GM19043 (cell line): ENCODE data around the gene RGS2.

Experiments
- ATAC-seq: cut with Tn5 transposase; IDR thresholded peaks from one replicate; pipeline ENCODE4 v1.9.1; 2021; ENCODE audit warnings: low read depth; ENCODE audit not compliant: unreplicated experiment

Gene RGS2

GRCh38 chr1:192808518-192809306, at the start of gene RGS2:
TSS of gene RGS2 (plus strand) at chr1:192809039. CDS start at chr1:192809072, 33 bp downstream.
- peak; percentile 83 for ATAC-seq

GRCh38 chr1:192759104-192759503, 49.7 kb upstream of the RGS2 start:
- ATAC-seq = no peak

DNA sequence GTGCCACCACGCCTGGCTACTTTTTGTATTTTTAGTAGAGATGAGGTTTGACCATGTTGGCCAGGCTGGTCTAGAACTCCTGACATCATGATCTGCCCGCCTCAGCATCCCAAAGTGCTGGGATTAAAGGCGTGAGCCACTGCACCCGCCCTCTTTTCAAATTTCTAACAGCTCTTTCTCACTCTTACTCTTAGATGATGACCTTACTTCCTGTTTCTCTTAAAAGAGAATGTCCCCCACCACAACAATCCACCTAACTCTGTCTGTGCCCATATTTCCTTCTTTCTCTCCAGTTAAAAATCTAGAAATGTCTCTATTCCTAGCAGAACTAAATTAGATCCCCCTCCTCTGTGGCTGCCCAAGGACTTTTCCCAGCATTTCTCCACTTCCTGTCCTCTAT, 46.6 kb upstream of the RGS2 start:
- no peak for ATAC-seq

DNA sequence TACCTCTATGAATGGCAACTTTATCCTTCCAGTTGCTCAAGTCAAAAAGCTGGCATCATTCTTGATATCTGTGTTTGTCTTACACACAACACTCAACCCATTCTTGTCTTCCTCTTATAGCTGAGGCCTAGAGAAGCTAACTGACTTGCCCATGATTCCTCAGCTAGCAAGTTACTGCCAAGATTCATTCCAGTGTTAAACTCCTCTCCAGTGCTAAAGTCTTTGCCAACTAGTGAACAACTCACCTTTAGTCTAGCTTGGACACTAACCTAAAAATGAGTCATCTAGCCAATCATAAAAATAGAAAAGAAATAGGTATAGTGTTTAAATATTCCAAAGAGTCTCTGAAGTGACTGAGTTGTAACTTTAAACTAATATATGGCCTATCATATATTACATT, 45.6 kb upstream of the RGS2 start:
- ATAC-seq = no peak

- no peak for ATAC-seq
These were observed 45.1 kb upstream of the RGS2 start for GRCh38 chr1:192763756-192764155.

- no peak for ATAC-seq
These were observed 44.2 kb upstream of the RGS2 start for GRCh38 chr1:192764675-192765074.

DNA sequence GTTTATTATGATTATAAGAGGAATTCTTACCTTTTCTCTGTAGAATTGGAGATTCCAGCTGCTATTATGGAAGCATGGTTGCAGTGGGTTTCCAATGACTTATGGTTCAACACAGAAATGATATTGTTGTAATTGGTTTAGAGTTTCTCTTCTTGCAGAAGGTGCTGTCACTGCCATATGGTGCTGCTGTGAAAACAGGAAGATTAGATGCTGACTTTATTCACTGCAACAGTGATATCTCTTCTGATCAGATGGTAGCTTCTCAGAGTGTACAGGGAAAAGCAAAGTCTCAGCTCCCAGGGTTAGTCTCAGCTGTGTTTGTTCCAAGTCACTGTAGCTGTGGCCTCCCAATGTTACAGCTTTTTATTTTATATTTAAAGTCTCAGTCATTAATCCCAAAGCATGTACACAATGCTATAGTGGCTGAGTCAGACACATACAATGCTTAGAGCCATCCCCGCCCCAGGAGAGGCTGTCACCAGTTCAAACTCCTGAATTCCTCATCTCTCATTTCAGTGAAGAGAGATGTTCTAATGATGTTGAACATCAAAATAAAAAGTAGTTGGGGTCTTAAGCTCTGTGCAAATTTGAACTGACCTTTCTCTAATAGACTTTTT, 42.7 kb upstream of the RGS2 start:
- no peak for ATAC-seq

DNA sequence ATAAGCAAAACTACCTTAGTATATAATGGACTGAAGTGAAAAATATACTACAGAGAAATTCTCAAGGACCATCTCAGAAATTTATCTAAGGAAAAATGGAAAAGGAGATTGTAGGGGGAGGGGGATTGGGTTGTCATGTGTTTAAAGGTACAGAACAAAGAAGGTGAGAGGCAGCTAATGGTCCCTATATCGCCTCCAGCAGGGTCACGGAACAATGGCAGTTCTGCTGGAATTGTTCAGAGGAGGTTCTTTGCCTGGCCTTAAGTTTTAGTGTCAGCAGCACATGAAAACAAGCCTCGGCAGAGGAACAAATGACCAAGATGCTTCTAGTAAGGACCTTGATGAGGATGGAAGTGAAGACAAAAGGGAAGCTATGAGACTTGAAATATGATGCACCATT, 42.0 kb upstream of the RGS2 start:
- ATAC-seq = no peak

GRCh38 chr1:192767798-192768197, 41.0 kb upstream of the RGS2 start:
- no peak for ATAC-seq

DNA sequence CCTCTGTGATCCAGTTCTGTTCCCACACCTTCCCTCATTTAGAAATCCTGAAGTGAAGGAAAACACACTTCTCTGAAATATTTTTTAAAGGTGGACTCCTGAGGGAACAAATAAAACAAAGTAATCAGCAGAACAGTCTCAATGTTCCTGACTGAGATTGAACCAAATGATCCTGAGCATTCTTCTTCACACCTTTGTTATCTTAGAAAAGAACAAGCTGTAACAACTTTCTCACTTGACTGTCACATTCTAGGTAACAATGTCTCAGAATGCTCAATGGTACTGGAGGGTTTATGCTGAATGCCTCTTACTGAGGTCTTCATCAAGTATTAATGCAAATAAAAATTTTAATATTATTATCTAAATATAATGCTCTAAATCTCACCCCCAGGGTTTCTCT, 40.4 kb upstream of the RGS2 start:
- ATAC-seq = no peak

DNA sequence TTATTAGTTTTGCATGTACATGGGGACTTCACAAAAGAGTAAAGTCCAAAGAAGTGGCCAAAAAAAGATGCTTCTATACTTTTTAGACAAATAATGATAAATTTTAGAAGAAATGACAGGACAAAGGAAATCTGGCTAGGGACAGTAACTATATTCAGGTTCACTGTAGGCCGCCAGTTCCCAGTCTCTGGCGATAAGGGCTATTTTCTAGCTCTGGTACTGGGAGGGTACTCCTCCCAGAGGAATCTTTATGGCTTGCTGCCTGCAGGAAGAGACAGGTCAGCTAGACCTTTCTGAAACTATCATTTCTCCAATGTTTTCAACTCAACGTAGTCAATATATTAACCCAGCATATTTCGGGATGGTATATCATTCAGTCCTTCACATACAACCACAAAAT, 37.5 kb upstream of the RGS2 start:
- ATAC-seq = no peak

- ATAC-seq = no peak
These were observed 33.2 kb upstream of the RGS2 start for GRCh38 chr1:192775631-192776030.

DNA sequence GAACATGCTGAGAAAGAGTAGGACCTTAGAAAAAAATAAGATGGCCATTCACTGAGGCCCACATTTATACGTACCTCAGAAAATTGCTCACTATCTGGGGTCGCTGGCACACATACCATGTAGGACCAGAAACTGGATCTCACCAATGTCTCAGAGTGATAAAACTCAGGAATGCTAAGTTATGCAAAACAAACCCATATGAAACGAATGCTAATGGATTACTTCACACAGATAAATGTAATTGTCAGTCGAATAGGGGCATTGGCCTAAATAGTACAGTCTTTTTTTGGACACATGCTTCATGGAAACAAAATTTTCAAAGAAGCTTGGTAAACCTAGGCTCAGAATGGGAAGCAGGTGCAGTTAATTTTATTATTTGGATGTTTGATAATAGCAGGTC, 32.6 kb upstream of the RGS2 start:
- ATAC-seq = no peak

- no peak for ATAC-seq
These were observed 31.8 kb upstream of the RGS2 start for GRCh38 chr1:192776998-192777397.

DNA sequence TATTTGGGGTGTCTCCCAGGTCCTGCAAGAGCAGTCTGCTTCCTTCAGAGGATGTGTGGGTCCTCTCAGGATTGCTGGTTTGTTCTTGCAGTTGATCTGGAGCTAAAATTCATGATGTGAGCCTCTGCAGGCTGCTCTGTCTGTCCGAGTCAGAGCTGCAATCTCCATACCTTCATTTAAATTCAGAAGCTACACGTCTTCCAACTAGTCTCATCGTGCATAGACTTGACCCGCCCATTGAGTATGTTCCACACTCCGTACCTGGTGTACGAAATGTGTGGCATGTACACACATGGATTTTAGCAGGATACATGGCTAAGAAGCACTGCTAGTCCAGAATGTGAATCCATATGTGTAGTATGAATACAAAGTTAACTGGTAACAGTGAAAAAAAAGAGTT, 25.0 kb upstream of the RGS2 start:
- no peak for ATAC-seq

DNA sequence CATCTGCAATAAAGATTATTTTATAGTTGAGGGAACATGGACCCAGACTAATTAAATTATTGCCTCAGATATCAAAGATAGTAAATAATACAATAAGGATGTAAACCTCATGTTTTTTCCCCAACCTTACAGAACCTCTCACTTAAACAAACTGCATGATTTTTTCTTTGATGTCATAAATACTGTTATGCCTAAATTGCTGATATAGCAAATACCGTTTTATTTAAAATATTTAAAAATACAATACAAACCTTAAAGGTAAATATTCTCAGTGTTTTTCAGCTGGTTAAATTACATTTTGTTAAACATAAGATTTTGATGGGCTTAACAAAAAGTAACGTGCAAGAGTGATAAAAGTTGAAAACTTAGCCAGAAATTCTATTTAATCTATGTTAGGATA, 24.4 kb upstream of the RGS2 start:
- no peak for ATAC-seq

- no peak for ATAC-seq
These were observed 22.3 kb upstream of the RGS2 start for GRCh38 chr1:192786576-192786975.

GRCh38 chr1:192787914-192788585, 20.8 kb upstream of the RGS2 start:
- no peak for ATAC-seq

- no peak for ATAC-seq
These were observed 19.0 kb upstream of the RGS2 start for GRCh38 chr1:192789871-192790270.

DNA sequence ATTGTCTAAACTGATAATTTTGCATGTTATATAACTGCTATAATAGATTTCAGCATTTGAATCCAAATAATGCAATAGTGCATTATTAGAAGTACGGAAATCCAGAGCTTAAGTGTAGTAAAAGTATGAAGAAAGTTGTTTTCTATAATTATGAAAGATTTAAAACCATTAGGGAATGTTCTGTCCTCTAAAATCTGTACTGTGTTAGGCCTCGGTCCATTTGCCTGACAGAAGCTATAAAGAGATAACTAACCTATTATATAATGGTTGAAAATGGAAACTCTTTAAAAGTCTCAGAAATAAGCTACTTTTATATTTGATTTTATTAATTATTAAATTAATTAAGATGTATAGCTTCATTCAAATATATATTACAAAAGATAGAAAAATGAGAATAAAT, 16.2 kb upstream of the RGS2 start:
- ATAC-seq = no peak

GRCh38 chr1:192793983-192794767, 14.7 kb upstream of the RGS2 start:
- no peak for ATAC-seq
